Testis (tissue), 3 donors: ENCODE measurements around the gene NELL1. TPM values are rescaled to one million over a fixed set of nuclear protein-coding genes. Genes with fewer than 3 reads are reported as not detected.
"Not testable (repeated sequence)": the region's sequence is repeated elsewhere in the genome, so short reads cannot be mapped to it uniquely, and the experiment has no call there.

Experiments used
- DNase-seq: peaks from one replicate; pipeline ENCODE4 v3.0.0-alpha.2; 2019
- H3K27ac ChIP-seq, 2 donors: fragments of 200-600 bp; sonication (generic); one replicate each; pipeline ENCODE4 v1.5.1; 2019
- H3K27me3 ChIP-seq: fragments of 200-600 bp; sonication (generic); one replicate; pipeline ENCODE4 v1.5.1; 2019
- H3K36me3 ChIP-seq: fragments of 200-600 bp; sonication (generic); one replicate; pipeline ENCODE4 v1.5.1; 2017; ENCODE audit warnings: low read depth; ENCODE audit errors: missing control alignments
- H3K4me1 ChIP-seq: fragments of 200-600 bp; sonication (generic); one replicate; pipeline ENCODE4 v1.5.1; 2019
- H3K4me3 ChIP-seq, 2 donors: fragments of 200-600 bp; sonication (generic); one replicate each; pipeline ENCODE4 v1.5.1; 2017 to 2019
- H3K9me3 ChIP-seq: fragments of 200-600 bp; sonication (generic); one replicate; pipeline ENCODE4 v1.5.1; 2017
- POLR2A ChIP-seq: fragments of 450-650 bp; IDR thresholded peaks from one replicate; pipeline ENCODE4 v1.6.1; 2017; ENCODE audit warnings: antibody characterized with exemption, mild to moderate bottlenecking, moderate library complexity
- WGBS, 2 donors: methylation state at CpG; one replicate each; pipeline ENCODE4 v1.1.5; 2018; 5-methylcytosine and 5-hydroxymethylcytosine counted together
- intact Hi-C: fragments of 100-400 bp; cut with DNase I; formaldehyde crosslinking; loops from one replicate; pipeline ENCODE4 v1.15.1; 2023; ENCODE audit warnings: low total_unique reads
- polyA plus RNA-seq: library from polyadenylated mRNA; stranded (reverse); fragments of 350-450 nt; fragmentation: Illumina TruSeq; extraction: RNeasy Lipid Tissue Mini Kit (QIAGEN cat#74804); gene quantifications from one replicate; pipeline ENCODE4 v1.2.3, GENCODE V29; 2014; ENCODE audit warnings: low read depth, low replicate concordance; ENCODE audit not compliant: insufficient read depth
- total RNA-seq, 2 donors: library from RNA; depleted of rRNA; stranded (reverse); fragments of >200 nt; gene quantifications; one replicate each; pipeline ENCODE4 v1.2.3, GENCODE V29; 2016
- TF ChIP-seq, protein P1 (sequence below), 3 experiments: fragments of 450-650 bp in 2 of 3; fragments of 200-600 bp in 1 of 3; sonication (generic) in 1 of 3; IDR thresholded peaks; one replicate each; pipeline ENCODE4 v1.5.1; 2016 to 2019; ENCODE audit warnings: antibody characterized with exemption in 3 of 3, mild to moderate bottlenecking in 2 of 3, moderate library complexity in 1 of 3

NELL1 gene
- total and polyA plus RNA-seq, 3 donors from 2014 or later, result 4.9 to 8.9 (median 7.0) TPM

DNA sequence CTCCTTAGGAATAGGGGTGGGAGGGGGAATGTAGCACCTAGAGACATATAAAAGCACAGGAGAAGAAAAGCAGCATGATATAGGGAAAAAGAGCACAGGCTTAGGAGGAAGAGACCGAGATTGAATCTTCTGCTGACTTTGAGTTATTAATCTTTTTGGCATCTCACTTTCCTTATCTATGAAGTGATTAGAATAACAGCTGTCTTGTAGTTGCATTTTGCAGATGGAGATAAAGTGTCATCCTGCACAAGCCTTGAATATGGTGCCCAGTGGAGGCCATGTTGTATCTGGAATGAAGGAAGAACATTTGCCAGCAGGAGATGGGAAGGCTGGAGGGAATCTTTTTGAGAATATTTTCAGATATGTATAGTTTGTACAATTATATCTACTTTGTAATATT lies 594.7 kb downstream of the NELL1 start:
- Histone ChIP-seq H3K4me3 (no peak overlapping the region), H3K27ac (no peak overlapping the region), H3K27me3 (no peaks in the 10 kb centered on the region), H3K36me3 (no peaks in the 10 kb centered on the region), H3K4me1 (no peaks in the 10 kb centered on the region), H3K9me3 (no peaks in the 10 kb centered on the region)
- TF ChIP-seq POLR2A, result no peak
- TF ChIP-seq, protein P1, sequence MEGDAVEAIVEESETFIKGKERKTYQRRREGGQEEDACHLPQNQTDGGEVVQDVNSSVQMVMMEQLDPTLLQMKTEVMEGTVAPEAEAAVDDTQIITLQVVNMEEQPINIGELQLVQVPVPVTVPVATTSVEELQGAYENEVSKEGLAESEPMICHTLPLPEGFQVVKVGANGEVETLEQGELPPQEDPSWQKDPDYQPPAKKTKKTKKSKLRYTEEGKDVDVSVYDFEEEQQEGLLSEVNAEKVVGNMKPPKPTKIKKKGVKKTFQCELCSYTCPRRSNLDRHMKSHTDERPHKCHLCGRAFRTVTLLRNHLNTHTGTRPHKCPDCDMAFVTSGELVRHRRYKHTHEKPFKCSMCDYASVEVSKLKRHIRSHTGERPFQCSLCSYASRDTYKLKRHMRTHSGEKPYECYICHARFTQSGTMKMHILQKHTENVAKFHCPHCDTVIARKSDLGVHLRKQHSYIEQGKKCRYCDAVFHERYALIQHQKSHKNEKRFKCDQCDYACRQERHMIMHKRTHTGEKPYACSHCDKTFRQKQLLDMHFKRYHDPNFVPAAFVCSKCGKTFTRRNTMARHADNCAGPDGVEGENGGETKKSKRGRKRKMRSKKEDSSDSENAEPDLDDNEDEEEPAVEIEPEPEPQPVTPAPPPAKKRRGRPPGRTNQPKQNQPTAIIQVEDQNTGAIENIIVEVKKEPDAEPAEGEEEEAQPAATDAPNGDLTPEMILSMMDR (IDR thresholded peaks at IDR 0.05), result no peak
- WGBS, 2 donors, result 44 to 63% methylated on average over 1 of the region's 1 CpG
- no peak for DNase-seq
- intact Hi-C loops, result no loop called here

GRCh38 chr11:21268036-21268435 lies 598.6 kb downstream of the NELL1 start:
- Histone ChIP-seq H3K36me3 (no peaks in the 10 kb centered on the region), H3K27ac (no peak overlapping the region), H3K9me3 (no peaks in the 10 kb centered on the region), H3K4me1 (no peaks in the 10 kb centered on the region), H3K4me3 (no peak overlapping the region), H3K27me3 (no peaks in the 10 kb centered on the region)
- DNase-seq, result no peak
- 56 to 61% methylated on average over 2 of the region's 2 CpGs for WGBS, 2 donors
- intact Hi-C loops, result no loop called here
- TF ChIP-seq POLR2A, result no peak
- TF ChIP-seq, protein P1 (IDR thresholded peaks at IDR 0.05), result no peak

DNA sequence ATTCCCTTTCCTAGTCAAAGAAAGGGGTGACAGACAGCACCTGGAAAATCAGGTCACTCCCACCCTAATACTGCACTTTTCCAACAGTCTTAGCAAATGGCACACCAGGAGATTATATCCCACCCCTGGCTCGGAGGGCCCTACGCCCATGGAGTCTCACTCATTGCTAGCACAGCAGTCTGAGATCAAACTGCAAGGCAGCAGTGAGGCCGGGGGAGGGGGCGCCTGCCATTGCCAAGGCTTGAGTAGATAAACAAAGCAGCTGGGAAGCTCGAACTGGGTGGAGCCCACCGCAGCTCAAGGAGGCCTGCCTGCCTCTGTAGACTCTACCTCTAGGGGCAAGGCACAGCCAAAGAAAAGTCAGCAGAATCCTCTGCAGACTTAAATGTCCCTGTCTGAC lies 602.8 kb downstream of the NELL1 start:
- DNase-seq, H3K27me3 ChIP-seq, intact Hi-C loops: not testable (repeated sequence)

DNA sequence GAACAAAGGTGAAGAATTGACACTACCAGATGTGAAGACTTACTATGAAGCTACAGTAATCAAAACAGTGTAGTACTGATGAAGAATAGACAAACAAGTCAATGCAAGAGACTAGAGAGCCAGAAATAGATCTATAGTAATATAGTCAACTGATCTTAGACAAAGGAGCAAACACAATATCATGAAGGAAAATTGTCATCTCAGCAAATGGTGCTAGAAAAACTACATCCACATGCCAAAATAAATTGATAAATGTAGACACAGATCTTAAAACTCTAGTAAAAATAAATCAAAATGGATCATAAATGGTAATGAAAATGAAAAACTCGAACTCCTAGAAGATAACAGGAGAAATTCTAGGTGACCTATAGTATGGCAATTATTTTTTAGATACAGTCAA lies 609.5 kb downstream of the NELL1 start:
- Histone ChIP-seq H3K4me3 (no peak overlapping the region), H3K36me3 (no peaks in the 10 kb centered on the region), H3K27ac (no peak overlapping the region), H3K4me1 (no peaks in the 10 kb centered on the region), H3K9me3 (no peaks in the 10 kb centered on the region), H3K27me3 (no peaks in the 10 kb centered on the region)
- 49 to 74% methylated on average over 1 of the region's 1 CpG for WGBS, 2 donors
- DNase-seq, result no peak
- TF ChIP-seq POLR2A, result no peak
- TF ChIP-seq, protein P1 (IDR thresholded peaks at IDR 0.05), result no peak
- intact Hi-C loops, result no loop called here

More for the DNA sequence above, 602.8 kb downstream of the NELL1 start:
- H3K27ac ChIP-seq, H3K36me3 ChIP-seq, H3K4me1 ChIP-seq, H3K4me3 ChIP-seq, H3K9me3 ChIP-seq: not testable (repeated sequence)
- 79% methylated on average over 6 of the region's 6 CpGs; no CpG with 5 or more reads in 1 of the 2 donors for WGBS, 2 donors

DNA sequence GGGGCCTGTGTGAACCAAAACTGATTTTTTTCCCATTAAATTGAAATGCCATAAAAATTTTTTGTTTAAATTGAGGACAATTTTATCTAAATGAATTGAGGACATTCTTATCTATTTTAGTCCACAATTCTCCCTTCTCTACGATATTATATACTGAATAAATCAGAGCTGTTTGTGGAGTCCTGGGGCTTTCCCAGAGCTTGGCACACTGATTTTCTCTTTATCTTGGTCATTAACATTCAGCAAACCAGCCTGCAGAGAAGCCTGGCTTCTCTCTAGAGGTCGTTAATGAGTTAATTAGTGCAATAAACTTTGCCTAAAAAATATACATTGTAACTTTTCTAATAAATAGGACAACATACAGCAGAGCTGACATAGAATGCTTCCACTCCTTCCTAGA lies 615.7 kb downstream of the NELL1 start:
- 24 to 25% methylated on average over 2 of the region's 2 CpGs for WGBS, 2 donors
- no peaks in the 10 kb centered on the region for H3K9me3 ChIP-seq

More for the DNA sequence above, 615.7 kb downstream of the NELL1 start:
- intact Hi-C loops, result no loop called here
- Histone ChIP-seq H3K27me3 (no peaks in the 10 kb centered on the region), H3K4me1 (no peaks in the 10 kb centered on the region), H3K36me3 (no peaks in the 10 kb centered on the region), H3K4me3 (no peak overlapping the region), H3K27ac (no peak overlapping the region)
- no peak for TF ChIP-seq POLR2A
- TF ChIP-seq, protein P1 (IDR thresholded peaks at IDR 0.05), result no peak
- no peak for DNase-seq
